SK-N-SH (cell line): ENCODE data around the gene CRIP3.

Experiments
- CHD2 ChIP-seq: fragments of 150-350 bp; IDR thresholded peaks from 2 replicates; pipeline ENCODE4 v1.6.1; 2018; ENCODE audit warnings: low read length; ENCODE audit not compliant: partially characterized antibody
- CTCF ChIP-seq: fragments of 200-600 bp; sonication (generic); IDR thresholded peaks from 2 replicates; pipeline ENCODE4 v1.6.1; 2017; ENCODE audit warnings: antibody characterized with exemption, mild to moderate bottlenecking, moderate library complexity
- EP300 ChIP-seq, 2 experiments: IDR thresholded peaks; 2 replicates each; pipeline versions ENCODE4 v1.4.0 to v1.6.1; 2012; ENCODE audit warnings: borderline replicate concordance in 1 of 2, low read depth in 1 of 2, low read length in 1 of 2
- GABPA ChIP-seq: IDR thresholded peaks from 2 replicates; pipeline ENCODE4 v1.4.0; 2012; ENCODE audit warnings: low read depth, mild to moderate bottlenecking
- JUND ChIP-seq: IDR thresholded peaks from 2 replicates; pipeline ENCODE4 v1.4.0; 2012
- MAX ChIP-seq: IDR thresholded peaks from 2 replicates; pipeline ENCODE4 v1.4.0; 2012; ENCODE audit warnings: low read depth
- NRF1 ChIP-seq: IDR thresholded peaks from 2 replicates; pipeline ENCODE4 v1.6.1; 2012; ENCODE audit warnings: low read depth, mild to moderate bottlenecking, low read length
- POLR2AphosphoS5 ChIP-seq: IDR thresholded peaks from 2 replicates; pipeline ENCODE4 v1.6.1; 2012; ENCODE audit warnings: low read depth, low read length
- REST ChIP-seq: IDR thresholded peaks from 2 replicates; pipeline ENCODE4 v1.6.1; 2012; ENCODE audit warnings: mild to moderate bottlenecking, low read depth, low read length, moderate library complexity
- RFX5 ChIP-seq: IDR thresholded peaks from 2 replicates; pipeline ENCODE4 v1.6.1; 2012; ENCODE audit warnings: mild to moderate bottlenecking, improper control_type of control experiment, low read length
- SIN3A ChIP-seq: IDR thresholded peaks from 2 replicates; pipeline ENCODE4 v1.6.1; 2012; ENCODE audit warnings: low read depth, mild to moderate bottlenecking, low read length, moderate library complexity, borderline replicate concordance
- SMC3 ChIP-seq: IDR thresholded peaks from 2 replicates; pipeline ENCODE4 v1.6.1; 2012; ENCODE audit warnings: low read depth, low read length, improper control_type of control experiment
- TAF1 ChIP-seq: IDR thresholded peaks from 2 replicates; pipeline ENCODE4 v1.6.1; 2012; ENCODE audit warnings: low read depth, mild to moderate bottlenecking, low read length, moderate library complexity, borderline replicate concordance

GRCh38 chr6:43298565-43299337 is 9.9 kb downstream of the CRIP3 start:
- TF ChIP-seq POLR2AphosphoS5 (no peak), SIN3A (no peak), REST (no peak), GABPA (no peak), CTCF (no peak), RFX5 (no peak), EP300 (IDR thresholded peaks at IDR 0.05; ENCODE audit: borderline replicate concordance in 1 of 2, low read depth in 1 of 2, low read length in 1 of 2) (no peak), NRF1 (no peak), TAF1 (no peak), MAX (no peak), CHD2 (no peak), JUND (no peak), SMC3 (no peak)
